Neural crest cell (in vitro differentiated cells): ENCODE results near the gene PARP9. TPM values are rescaled to one million over a fixed set of nuclear protein-coding genes. Genes with fewer than 3 reads are reported as not detected.
"Not testable (repeated sequence)": the region's sequence is repeated elsewhere in the genome, so short reads cannot be mapped to it uniquely, and the experiment has no call there.

Source experiments
- DNase-seq: peaks from one replicate; pipeline ENCODE4 v3.0.0; 2021; ENCODE audit warnings: low read depth, mixed read lengths, low spot score
- H3K27ac Mint-ChIP-seq: one replicate; pipeline ENCODE4 v1.8.0; 2021; ENCODE audit warnings: mild to moderate bottlenecking, mixed read lengths; ENCODE audit not compliant: unreplicated experiment
- H3K27me3 Mint-ChIP-seq: 2 replicates; pipeline ENCODE4 v1.8.0; 2021; ENCODE audit warnings: low read depth, mild to moderate bottlenecking, mixed read lengths
- H3K36me3 Mint-ChIP-seq: 2 replicates; pipeline ENCODE4 v1.8.0; 2021; ENCODE audit warnings: low read depth, mild to moderate bottlenecking, mixed read lengths
- H3K4me1 Mint-ChIP-seq: 2 replicates; pipeline ENCODE4 v1.8.0; 2021; ENCODE audit warnings: mixed read lengths
- H3K4me3 Mint-ChIP-seq: one replicate; pipeline ENCODE4 v1.8.0; 2021; ENCODE audit warnings: mild to moderate bottlenecking, mixed read lengths
- H3K9me3 Mint-ChIP-seq: 2 replicates; pipeline ENCODE4 v1.8.0; 2021; ENCODE audit warnings: mixed read lengths
- CTCF ChIP-seq: fragments of 200-600 bp; sonication (generic); conservative IDR thresholded peaks from 2 replicates; pipeline ENCODE4 v1.5.0; 2021; ENCODE audit warnings: antibody characterized with exemption, mild to moderate bottlenecking
- total RNA-seq: library from RNA; stranded (reverse); gene quantifications from 2 replicates; pipeline ENCODE4 v1.2.1, GENCODE V29; 2021

Gene PARP9
- total RNA-seq, 1 donor from 2014 or later: 3.0 TPM

DNA sequence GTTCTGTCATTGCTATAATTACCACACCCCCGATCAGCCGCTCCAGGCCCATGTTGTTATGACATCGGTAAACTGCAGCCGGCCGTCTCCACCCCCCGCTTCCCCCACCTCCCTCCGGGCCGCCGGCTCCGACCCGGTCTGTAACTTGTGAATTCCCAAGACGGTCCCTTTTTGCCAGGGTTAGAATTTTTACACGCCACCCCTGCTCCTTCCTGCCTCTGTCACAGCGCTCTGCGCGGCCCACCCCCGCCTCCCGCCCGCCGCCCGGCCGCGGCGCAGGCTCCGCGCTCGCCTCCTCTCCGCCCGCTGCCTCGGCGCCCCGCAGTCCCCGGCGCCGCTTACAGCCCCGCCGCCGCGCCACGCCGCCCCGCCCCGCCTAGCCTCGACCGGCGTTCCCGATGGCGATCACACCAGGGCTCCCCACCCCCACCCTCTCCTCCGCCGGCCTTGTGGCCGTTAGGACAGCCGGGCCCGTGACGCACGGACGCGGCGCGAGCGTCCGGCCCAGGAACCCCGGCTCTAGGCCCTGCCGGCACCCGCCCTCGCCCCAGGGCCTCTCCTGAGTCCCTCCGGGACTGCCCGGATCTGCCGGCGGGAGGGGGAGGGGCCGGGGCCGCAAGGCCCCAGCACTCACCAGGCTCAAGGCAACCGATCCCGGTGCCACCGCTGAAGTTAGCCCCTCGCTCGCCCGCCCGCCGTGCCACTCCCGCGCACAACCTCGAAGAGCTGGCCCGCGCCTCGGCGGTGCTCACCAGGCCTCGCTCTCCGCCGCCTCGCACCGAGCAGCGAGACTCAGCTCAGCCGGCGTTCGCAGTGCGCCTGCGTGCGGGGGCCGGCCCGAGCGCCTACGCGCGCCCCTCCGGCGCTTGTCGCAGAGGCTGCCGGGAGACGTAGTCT, 49.7 kb downstream of the PARP9 start, which contains the start of gene KPNA1:
TSS of gene KPNA1 (minus strand) at position 817 of the 897 bp plus-strand sequence. CDS start 18,374 bp downstream, outside the sequence.
- Mint-ChIP-seq H3K27ac (peak within 1 kb of the TSS; percentile 93), H3K4me3 (peak within 1 kb of the TSS; percentile 90), H3K4me1 (peaks cover 40% of the 10 kb centered on the region), H3K27me3 (peaks cover 10% of the 10 kb centered on the region), H3K36me3 (peaks cover 4% of the 10 kb centered on the region), H3K9me3 (no peaks in the 10 kb centered on the region)
- TF ChIP-seq CTCF: no peak
- peak; percentile 81 for DNase-seq

GRCh38 chr3:122513386-122514122, 50.5 kb downstream of the PARP9 start:
- Mint-ChIP-seq H3K27me3 (peaks cover 4% of the 10 kb centered on the region), H3K9me3 (no peaks in the 10 kb centered on the region), H3K4me3 (peak overlapping the region; percentile 85), H3K27ac (peak overlapping the region; percentile 76), H3K4me1 (peaks cover 42% of the 10 kb centered on the region), H3K36me3 (peaks cover 4% of the 10 kb centered on the region)
- DNase-seq: no peak
- TF ChIP-seq CTCF: no peak

GRCh38 chr3:122512284-122512683, 51.8 kb downstream of the PARP9 start:
- no peak overlapping the region for H3K27ac Mint-ChIP-seq

GRCh38 chr3:122510878-122511535, 53.1 kb downstream of the PARP9 start:
- no peak for DNase-seq
- H3K27me3 Mint-ChIP-seq: peaks cover 2% of the 10 kb centered on the region
- no peak overlapping the region for H3K27ac Mint-ChIP-seq
- H3K4me3 Mint-ChIP-seq: peak overlapping the region; percentile 67
- peaks cover 4% of the 10 kb centered on the region for H3K36me3 Mint-ChIP-seq
- no peak for TF ChIP-seq CTCF
- peaks cover 42% of the 10 kb centered on the region for H3K4me1 Mint-ChIP-seq
- H3K9me3 Mint-ChIP-seq: no peaks in the 10 kb centered on the region

More at GRCh38 chr3:122512284-122512683, 51.8 kb downstream of the PARP9 start:
- no peak for DNase-seq
- Mint-ChIP-seq H3K4me1 (peaks cover 42% of the 10 kb centered on the region), H3K36me3 (peaks cover 4% of the 10 kb centered on the region), H3K4me3 (peak overlapping the region; percentile 58), H3K27me3 (peaks cover 2% of the 10 kb centered on the region), H3K9me3 (no peaks in the 10 kb centered on the region)
- TF ChIP-seq CTCF: no peak

GRCh38 chr3:122508944-122509343, 55.2 kb downstream of the PARP9 start:
- H3K9me3 Mint-ChIP-seq, DNase-seq, H3K27me3 Mint-ChIP-seq, H3K27ac Mint-ChIP-seq, H3K4me3 Mint-ChIP-seq, H3K36me3 Mint-ChIP-seq: not testable (repeated sequence)
- peaks cover 40% of the 10 kb centered on the region for H3K4me1 Mint-ChIP-seq
